HUES6 (cell line): ENCODE results near the gene NRXN3.
"Not testable (repeated sequence)": the region's sequence is repeated elsewhere in the genome, so short reads cannot be mapped to it uniquely, and the experiment has no call there.

Experiments used
- H3K27ac ChIP-seq: 2 replicates; pipeline ENCODE4 v1.7.0; 2013; ENCODE audit warnings: low read depth, mild to moderate bottlenecking, low read length, inconsistent platforms
- H3K27me3 ChIP-seq: 2 replicates; pipeline ENCODE4 v1.6.1; 2013; ENCODE audit warnings: low read length; ENCODE audit not compliant: control insufficient read depth, insufficient read depth
- H3K36me3 ChIP-seq: 2 replicates; pipeline ENCODE4 v1.6.1; 2013; ENCODE audit warnings: low read length; ENCODE audit not compliant: control insufficient read depth, insufficient read depth
- H3K4me1 ChIP-seq: 2 replicates; pipeline ENCODE4 v1.6.1; 2013; ENCODE audit warnings: low read length; ENCODE audit not compliant: control insufficient read depth, insufficient read depth
- H3K4me3 ChIP-seq: 2 replicates; pipeline ENCODE4 v1.5.1; 2013; ENCODE audit warnings: low read depth, low read length
- H3K9ac ChIP-seq: one replicate; pipeline ENCODE4 v1.6.1; 2013; ENCODE audit warnings: mild to moderate bottlenecking, low read length
- H3K9me3 ChIP-seq: 2 replicates; pipeline ENCODE4 v1.6.1; 2013; ENCODE audit warnings: low read depth, low read length; ENCODE audit not compliant: control insufficient read depth, insufficient read depth

NRXN3 gene

DNA sequence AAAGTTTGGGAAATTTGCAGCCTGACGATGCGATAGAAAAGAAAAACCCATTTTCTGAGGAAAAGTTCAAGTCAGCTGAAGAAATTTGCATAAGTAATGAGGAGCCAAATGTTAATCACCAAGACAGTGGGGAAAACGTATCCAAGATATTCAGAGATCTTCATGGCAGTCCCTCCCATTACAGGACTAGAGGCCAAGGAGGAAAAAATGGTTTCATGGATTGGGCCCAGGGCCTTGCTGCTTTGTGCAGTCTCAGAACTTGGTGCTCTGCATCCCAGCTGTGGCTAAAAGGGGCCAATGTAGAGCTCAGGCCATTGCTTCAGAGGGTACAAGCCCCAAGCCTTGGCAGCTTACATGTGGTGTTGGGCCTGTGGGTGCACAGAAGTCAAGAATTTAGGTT lies 403.6 kb downstream of the NRXN3 start:
- H3K27me3 ChIP-seq, H3K4me1 ChIP-seq, H3K4me3 ChIP-seq, H3K27ac ChIP-seq, H3K9ac ChIP-seq, H3K36me3 ChIP-seq: not testable (repeated sequence)
- peaks cover 38% of the 10 kb centered on the region for H3K9me3 ChIP-seq

DNA sequence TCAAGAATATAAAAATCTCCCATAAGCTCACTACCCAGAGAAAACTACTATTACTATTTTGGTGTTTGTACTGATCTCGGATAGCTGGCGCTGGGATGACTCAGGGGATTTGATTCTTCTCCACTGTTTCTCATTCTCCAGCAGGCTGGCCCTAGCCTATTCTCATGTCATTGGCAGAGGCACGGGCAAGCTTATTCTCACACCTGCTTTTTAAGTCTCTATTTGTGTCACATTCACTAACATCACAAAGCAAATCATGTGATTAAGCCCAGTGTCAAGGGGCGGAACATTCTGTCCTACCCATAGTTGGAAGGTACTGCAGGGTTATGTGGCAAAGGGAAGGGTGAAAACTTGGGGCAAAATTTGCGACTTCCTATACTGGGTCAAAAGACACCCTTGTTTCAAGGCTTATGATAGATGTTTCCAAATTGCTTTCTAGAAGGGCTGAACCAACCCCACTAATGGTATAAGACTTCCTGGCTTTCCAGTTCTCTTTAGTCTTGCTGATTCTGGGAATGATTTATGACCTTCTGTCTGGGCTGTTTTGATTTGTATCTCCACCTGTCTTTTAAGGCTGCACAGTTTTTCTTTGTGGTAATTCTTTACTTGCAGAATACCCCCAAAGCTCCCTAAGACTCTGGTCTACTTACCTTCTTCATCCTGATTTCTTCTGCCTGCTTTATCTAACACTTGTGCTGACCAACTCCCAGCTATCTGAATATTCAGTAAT lies 406.4 kb downstream of the NRXN3 start:
- no peak overlapping the region for H3K9ac ChIP-seq
- no peak overlapping the region for H3K27ac ChIP-seq
- H3K4me1 ChIP-seq: no peaks in the 10 kb centered on the region
- no peaks in the 10 kb centered on the region for H3K36me3 ChIP-seq
- peaks cover 36% of the 10 kb centered on the region for H3K9me3 ChIP-seq
- H3K27me3 ChIP-seq: no peaks in the 10 kb centered on the region
- no peak overlapping the region for H3K4me3 ChIP-seq

DNA sequence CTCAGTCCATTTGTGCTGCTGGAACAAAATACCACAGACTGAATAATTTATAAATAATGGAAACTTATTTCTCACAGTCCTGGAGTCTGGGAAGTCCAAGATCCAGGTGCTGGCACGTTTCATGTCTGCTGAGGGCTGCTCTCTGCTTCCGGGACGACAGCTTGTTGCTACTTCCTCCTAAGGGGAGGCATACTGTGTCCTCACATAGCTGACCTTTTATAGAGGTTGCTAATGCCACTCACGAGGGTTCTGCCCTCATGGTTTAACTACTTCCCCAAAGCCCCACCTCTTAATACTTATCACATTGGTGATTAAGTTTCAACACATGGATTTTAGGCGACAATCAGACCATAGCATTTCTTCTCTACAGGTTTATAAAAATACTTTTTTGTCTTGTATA lies 411.1 kb downstream of the NRXN3 start:
- no peaks in the 10 kb centered on the region for H3K27me3 ChIP-seq
- no peaks in the 10 kb centered on the region for H3K36me3 ChIP-seq
- no peak overlapping the region for H3K9ac ChIP-seq
- H3K4me1 ChIP-seq: no peaks in the 10 kb centered on the region
- no peak overlapping the region for H3K4me3 ChIP-seq
- no peaks in the 10 kb centered on the region for H3K9me3 ChIP-seq
- H3K27ac ChIP-seq: no peak overlapping the region

DNA sequence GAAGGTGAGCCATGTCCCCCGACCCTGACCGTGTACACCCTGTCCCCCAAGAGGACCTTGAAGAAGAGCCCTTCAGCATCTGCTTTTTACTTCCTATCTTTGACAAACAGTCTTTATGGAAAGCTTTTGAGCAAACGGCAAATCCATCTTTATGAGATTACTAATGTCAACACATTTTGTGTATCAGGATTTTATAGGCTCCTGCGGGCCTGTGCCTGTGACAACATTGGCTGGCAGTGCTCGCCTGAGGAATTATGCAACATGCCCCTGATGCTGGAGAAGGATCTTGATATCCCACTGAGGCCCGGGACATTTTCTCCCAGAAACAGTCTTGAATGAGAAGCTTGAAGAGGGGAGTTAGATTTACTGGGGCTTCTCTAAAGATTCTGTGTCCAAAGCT lies 416.5 kb downstream of the NRXN3 start:
- no peak overlapping the region for H3K27ac ChIP-seq
- no peaks in the 10 kb centered on the region for H3K9me3 ChIP-seq
- no peak overlapping the region for H3K9ac ChIP-seq
- no peaks in the 10 kb centered on the region for H3K27me3 ChIP-seq
- no peaks in the 10 kb centered on the region for H3K4me1 ChIP-seq
- no peaks in the 10 kb centered on the region for H3K36me3 ChIP-seq
- no peak overlapping the region for H3K4me3 ChIP-seq

DNA sequence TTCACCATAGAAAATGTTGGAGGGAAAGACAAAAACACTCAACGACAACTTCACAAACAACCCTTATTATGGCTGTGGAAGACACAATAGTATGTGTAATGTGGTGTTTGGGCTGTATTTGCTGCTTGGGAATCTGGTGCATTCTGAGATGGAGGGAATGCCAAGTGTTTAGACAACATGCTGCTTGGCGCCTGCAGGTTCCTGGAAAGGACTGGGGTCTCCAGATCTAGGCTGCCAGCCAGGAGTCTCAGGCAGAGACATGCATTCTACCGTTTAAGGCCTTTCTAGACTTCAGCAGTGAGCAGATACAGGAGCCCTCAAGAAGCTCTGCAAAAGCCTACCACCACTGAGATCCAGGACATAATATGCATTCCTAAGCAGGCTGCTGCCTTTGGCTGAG lies 418.7 kb downstream of the NRXN3 start:
- Histone ChIP-seq H3K27me3 (no peaks in the 10 kb centered on the region), H3K4me3 (no peak overlapping the region), H3K4me1 (no peaks in the 10 kb centered on the region), H3K36me3 (no peaks in the 10 kb centered on the region), H3K27ac (no peak overlapping the region), H3K9me3 (no peaks in the 10 kb centered on the region), H3K9ac (no peak overlapping the region)

DNA sequence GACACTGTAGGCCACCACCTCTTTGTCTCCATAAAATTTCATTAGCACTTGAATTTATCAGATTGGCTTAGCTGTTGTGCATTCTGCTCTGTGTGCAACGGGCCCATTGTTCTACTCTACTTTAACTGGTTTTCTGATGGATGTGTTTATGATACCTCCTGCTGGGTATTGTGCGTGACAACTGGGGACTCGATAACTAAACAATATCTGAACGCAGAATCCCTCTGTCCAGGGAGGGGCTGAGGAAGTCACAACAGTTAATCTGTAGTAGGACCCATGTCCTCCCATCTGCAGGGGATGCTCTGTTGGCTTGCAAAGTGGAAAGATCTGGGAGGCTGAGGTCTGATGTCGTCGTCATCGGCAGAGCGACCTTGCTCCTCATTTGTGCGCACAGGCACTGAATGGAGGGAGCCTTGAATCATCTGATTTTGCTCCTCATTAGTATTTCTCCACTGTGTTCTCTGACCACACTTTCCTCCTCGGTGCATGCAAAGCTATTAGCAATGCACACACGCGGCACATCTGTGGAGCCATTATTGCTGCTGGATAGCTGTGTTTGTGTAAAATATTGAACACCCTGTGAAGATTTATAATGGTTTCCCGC lies 422.5 kb downstream of the NRXN3 start:
- no peaks in the 10 kb centered on the region for H3K9me3 ChIP-seq
- H3K4me3 ChIP-seq: no peak overlapping the region
- H3K9ac ChIP-seq: no peak overlapping the region
- H3K36me3 ChIP-seq: no peaks in the 10 kb centered on the region
- H3K27me3 ChIP-seq: no peaks in the 10 kb centered on the region
- H3K27ac ChIP-seq: no peak overlapping the region
- no peaks in the 10 kb centered on the region for H3K4me1 ChIP-seq

DNA sequence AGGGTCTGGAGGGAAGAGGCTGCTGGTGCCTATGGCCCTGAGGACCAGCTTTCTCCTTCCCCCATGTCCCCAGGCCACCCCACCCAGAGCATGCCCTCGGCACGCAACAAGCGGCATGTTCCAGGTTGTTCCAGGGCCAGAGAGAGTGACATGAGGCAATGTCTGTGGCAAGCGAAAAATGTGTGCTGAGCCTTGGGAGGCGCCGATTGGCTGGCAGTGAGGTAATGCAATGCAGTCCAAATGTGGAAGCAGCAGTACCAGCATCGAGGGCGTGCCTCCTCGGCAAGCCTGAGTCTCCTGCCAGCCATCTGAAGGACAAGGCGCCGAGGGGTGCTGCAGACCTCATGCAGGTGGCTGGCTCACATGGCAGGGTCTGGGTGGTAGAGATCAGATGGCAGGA lies 423.8 kb downstream of the NRXN3 start:
- Histone ChIP-seq H3K27me3 (0 out of 2 replicates have a peak, but pooled peaks cover 4% of the 10 kb centered on the region), H3K9ac (no peak overlapping the region), H3K4me1 (peaks cover 3% of the 10 kb centered on the region; the same call in 1 of the 2 replicates), H3K27ac (no peak overlapping the region), H3K4me3 (no peak overlapping the region), H3K9me3 (no peaks in the 10 kb centered on the region), H3K36me3 (no peaks in the 10 kb centered on the region)

DNA sequence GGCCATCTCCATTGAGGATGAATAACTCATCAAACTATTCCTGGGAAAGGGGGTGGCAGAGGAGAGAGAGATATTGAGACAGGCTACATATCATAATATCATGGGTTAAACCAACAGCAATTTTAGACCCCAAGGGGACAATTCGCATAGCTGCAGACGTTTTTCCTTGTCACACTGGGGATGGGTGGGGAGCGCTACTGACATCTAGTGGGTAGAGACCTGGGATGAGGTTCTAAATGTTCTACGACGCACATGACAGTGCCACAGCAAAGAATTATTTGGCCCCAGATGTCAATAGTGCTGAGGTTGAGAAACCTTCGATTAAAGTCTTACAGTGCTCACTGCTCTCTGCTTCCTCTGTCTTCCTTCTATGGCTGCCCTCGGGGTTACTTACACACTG lies 425.6 kb downstream of the NRXN3 start:
- Histone ChIP-seq H3K36me3 (no peaks in the 10 kb centered on the region), H3K4me1 (peaks cover 3% of the 10 kb centered on the region; the same call in 1 of the 2 replicates), H3K9ac (no peak overlapping the region), H3K27me3 (0 out of 2 replicates have a peak, but pooled peaks cover 8% of the 10 kb centered on the region), H3K9me3 (no peaks in the 10 kb centered on the region), H3K27ac (no peak overlapping the region), H3K4me3 (no peak overlapping the region)

DNA sequence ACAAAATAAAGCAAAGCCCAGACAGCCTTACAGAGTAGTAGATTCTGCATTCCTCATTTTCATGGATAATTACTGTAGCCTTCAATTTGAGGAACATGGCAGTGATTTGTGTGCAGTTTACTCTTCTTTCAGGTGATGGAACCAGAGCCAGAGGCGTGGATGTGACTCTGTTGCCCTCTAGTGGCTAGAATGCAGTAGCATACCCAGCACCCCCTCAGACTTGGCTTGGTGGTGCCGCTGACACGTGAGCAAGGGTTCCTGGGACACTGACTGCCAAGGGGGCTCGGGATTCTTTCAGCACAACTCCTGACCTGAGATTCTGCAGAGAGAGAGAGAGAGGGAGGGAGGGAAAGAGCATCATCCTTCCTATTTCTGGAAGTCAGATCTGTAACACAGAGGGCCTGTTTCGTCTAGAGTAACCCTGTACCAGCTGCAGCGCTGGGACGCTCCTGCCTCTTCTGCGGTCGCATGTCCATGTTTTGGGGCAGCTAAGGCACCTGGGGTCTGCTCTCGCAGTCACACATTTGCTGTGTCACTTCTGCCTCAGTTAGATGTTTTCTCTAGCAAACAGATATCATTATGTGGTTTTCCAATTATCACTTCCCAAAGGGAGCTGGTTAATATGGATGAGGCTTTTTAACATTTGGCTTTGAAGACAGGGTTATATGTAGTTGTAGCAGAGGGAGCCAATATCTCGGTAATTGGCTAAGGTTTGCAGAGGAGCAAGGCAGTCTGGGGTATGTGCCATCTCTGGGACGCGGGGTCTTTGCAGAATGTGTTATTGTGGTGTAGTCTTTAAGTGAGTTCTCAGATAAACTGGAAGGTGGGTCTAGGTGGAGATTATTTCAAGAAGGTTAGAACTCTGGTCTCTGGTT lies 428.1 kb downstream of the NRXN3 start:
- no peak overlapping the region; the same call in 1 of the 2 replicates for H3K4me3 ChIP-seq
- no peak overlapping the region for H3K27ac ChIP-seq
- peaks cover 3% of the 10 kb centered on the region; the same call in 1 of the 2 replicates for H3K4me1 ChIP-seq
- H3K36me3 ChIP-seq: no peaks in the 10 kb centered on the region
- 0 out of 2 replicates have a peak, but pooled peaks cover 8% of the 10 kb centered on the region for H3K27me3 ChIP-seq
- no peak overlapping the region for H3K9ac ChIP-seq
- no peaks in the 10 kb centered on the region for H3K9me3 ChIP-seq

DNA sequence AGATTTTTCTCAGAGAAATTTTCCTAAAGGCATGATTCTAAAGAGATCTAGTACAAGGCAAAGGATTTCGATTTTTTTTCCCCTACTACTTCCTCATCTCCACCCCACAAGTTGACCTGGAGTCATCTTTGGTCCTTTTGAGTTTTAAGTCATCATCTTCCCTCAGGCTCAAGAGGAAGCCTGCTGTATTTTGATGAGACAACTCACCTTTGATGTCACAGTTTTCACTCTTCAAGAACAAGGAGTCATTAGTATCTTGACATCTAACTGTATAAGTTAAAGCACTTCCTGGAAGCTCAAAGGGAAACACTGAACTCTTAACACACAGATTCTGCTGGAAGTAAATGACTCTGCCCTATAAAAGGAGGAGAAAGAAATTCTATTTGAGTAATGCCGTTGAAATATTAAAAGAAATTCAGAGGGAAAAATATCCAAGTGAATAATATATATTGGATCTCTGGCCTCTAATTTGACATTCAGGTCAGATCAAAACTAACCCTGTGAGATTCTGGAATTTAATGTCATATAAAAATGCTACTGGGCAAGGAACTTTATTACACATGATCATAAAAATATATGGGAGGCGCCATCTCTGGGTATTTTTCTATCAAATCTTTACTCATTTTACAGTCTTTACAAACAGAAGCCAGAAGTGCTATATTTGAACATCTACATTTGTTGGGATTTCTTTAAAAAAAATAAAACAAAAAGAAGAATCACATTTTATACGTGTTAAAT lies 435.0 kb downstream of the NRXN3 start:
- H3K36me3 ChIP-seq: no peaks in the 10 kb centered on the region
- H3K27ac ChIP-seq: no peak overlapping the region
- H3K27me3 ChIP-seq: no peaks in the 10 kb centered on the region
- H3K9me3 ChIP-seq: no peaks in the 10 kb centered on the region
- no peak overlapping the region for H3K9ac ChIP-seq
- no peak overlapping the region for H3K4me3 ChIP-seq
- H3K4me1 ChIP-seq: no peaks in the 10 kb centered on the region
